HepG2 (cell line): ENCODE data around the gene CTSW. TPM values are rescaled to one million over a fixed set of nuclear protein-coding genes. Genes with fewer than 3 reads are reported as not detected.

Experiments used
- ELF1 ChIP-seq: sonication (generic); formaldehyde crosslinking; IDR thresholded peaks from 2 replicates; pipeline ENCODE4 v1.4.0; 2020; ENCODE audit warnings: missing genetic modification reagents
- EZH2 ChIP-seq: conservative IDR thresholded peaks from 2 replicates; pipeline ENCODE4 v1.6.1; 2012; ENCODE audit warnings: mild to moderate bottlenecking, low read depth, low read length, moderate library complexity
- HDAC1 ChIP-seq: sonication (generic); formaldehyde crosslinking; IDR thresholded peaks from 2 replicates; pipeline ENCODE4 v1.5.1; 2020; ENCODE audit warnings: mild to moderate bottlenecking, missing genetic modification reagents
- HNRNPUL1 ChIP-seq: fragments of 200-400 bp; formaldehyde crosslinking; IDR thresholded peaks from 2 replicates; pipeline ENCODE4 v1.6.1; 2017; ENCODE audit warnings: low read depth, mild to moderate bottlenecking, low read length, moderate library complexity
- MEIS1 ChIP-seq: sonication (generic); formaldehyde crosslinking; IDR thresholded peaks from 2 replicates; pipeline ENCODE4 v1.9.0; 2021; ENCODE audit warnings: mild to moderate bottlenecking, missing genetic modification reagents, moderate library complexity, borderline replicate concordance
- PAX8 ChIP-seq: sonication (generic); formaldehyde crosslinking; IDR thresholded peaks from 2 replicates; pipeline ENCODE4 v1.8.0; 2022; ENCODE audit warnings: mild to moderate bottlenecking, missing genetic modification reagents, borderline replicate concordance
- RFX5 ChIP-seq: IDR thresholded peaks from 2 replicates; pipeline ENCODE4 v1.6.1; 2011; ENCODE audit warnings: low read depth, low read length, improper control_type of control experiment
- YY1 ChIP-seq: IDR thresholded peaks from 2 replicates; pipeline ENCODE4 v1.6.1; 2011; ENCODE audit warnings: low read length, low read depth, moderate library complexity, mild to moderate bottlenecking; ENCODE audit not compliant: insufficient read depth, insufficient replicate concordance
- ZBTB20 ChIP-seq: sonication (generic); formaldehyde crosslinking; IDR thresholded peaks from 2 replicates; pipeline ENCODE4 v1.8.1; 2023; ENCODE audit warnings: missing genetic modification reagents, low read depth, mild to moderate bottlenecking, borderline replicate concordance
- ZNF430 ChIP-seq: sonication (generic); formaldehyde crosslinking; IDR thresholded peaks from 2 replicates; pipeline ENCODE4 v1.9.0; 2021; ENCODE audit warnings: mild to moderate bottlenecking, missing genetic modification reagents
- ZNF737 ChIP-seq: sonication (generic); formaldehyde crosslinking; IDR thresholded peaks from 2 replicates; pipeline ENCODE4 v1.5.0; 2020; ENCODE audit warnings: missing genetic modification reagents, mild to moderate bottlenecking, borderline replicate concordance
- ZNF761 ChIP-seq: sonication (generic); formaldehyde crosslinking; conservative IDR thresholded peaks from 2 replicates; pipeline ENCODE4 v1.4.0; 2020; ENCODE audit warnings: mild to moderate bottlenecking, missing genetic modification reagents
- ZNF766 ChIP-seq: sonication (generic); formaldehyde crosslinking; IDR thresholded peaks from 2 replicates; pipeline ENCODE4 v1.5.0; 2020; ENCODE audit warnings: missing genetic modification reagents, borderline replicate concordance
- polyA plus RNA-seq, 8 experiments: library from polyadenylated mRNA; depleted of rRNA in 3 of 8; stranded (reverse) in 7 of 8; unstranded in 1 of 8; fragments of >200 nt; fragmentation: Illumina TruSeq in 4 of 8; extraction: Trizol in 4 of 8; gene quantifications; 2 replicates each; pipeline versions ENCODE4 v1.2.1 to v1.2.3, GENCODE V29; 2011 to 2016; ENCODE audit warnings: low read depth in 4 of 8, missing spikeins in 1 of 8, mixed read lengths in 1 of 8; ENCODE audit not compliant: insufficient read depth in 1 of 8
- total RNA-seq, 5 experiments: library from RNA; depleted of rRNA; stranded (reverse); fragments of >200 nt; fragmentation: Illumina TruSeq; extraction: Trizol; gene quantifications; 2 replicates each; pipeline ENCODE4 v1.2.3, GENCODE V29; 2016; ENCODE audit warnings: low read depth in 1 of 5
- TF ChIP-seq, protein P1 (sequence below): sonication (generic); formaldehyde crosslinking; IDR thresholded peaks from 2 replicates; pipeline ENCODE4 v1.5.0; 2020; ENCODE audit warnings: mild to moderate bottlenecking, missing genetic modification reagents, moderate library complexity
- TF ChIP-seq, protein P2 (sequence below): IDR thresholded peaks from 2 replicates; pipeline ENCODE4 v1.4.0; 2020; ENCODE audit warnings: mild to moderate bottlenecking, missing genetic modification reagents
- TF ChIP-seq, protein P3 (sequence below): sonication (generic); formaldehyde crosslinking; conservative IDR thresholded peaks from 2 replicates; pipeline ENCODE4 v1.5.0; 2020; ENCODE audit warnings: missing genetic modification reagents
- TF ChIP-seq, protein P4 (sequence below): sonication (generic); formaldehyde crosslinking; IDR thresholded peaks from 2 replicates; pipeline ENCODE4 v1.5.1; 2020; ENCODE audit warnings: missing genetic modification reagents, mild to moderate bottlenecking, borderline replicate concordance
- TF ChIP-seq, protein P5 (sequence below): sonication (generic); formaldehyde crosslinking; IDR thresholded peaks from 2 replicates; pipeline ENCODE4 v1.4.0; 2020; ENCODE audit warnings: mild to moderate bottlenecking, missing genetic modification reagents

Gene CTSW
- total and polyA plus RNA-seq, 2 of the 13 experiments (the other 11 are each of a cell fraction or from before 2014, with no cell fraction given): 0.09 TPM; not detected in 1

DNA sequence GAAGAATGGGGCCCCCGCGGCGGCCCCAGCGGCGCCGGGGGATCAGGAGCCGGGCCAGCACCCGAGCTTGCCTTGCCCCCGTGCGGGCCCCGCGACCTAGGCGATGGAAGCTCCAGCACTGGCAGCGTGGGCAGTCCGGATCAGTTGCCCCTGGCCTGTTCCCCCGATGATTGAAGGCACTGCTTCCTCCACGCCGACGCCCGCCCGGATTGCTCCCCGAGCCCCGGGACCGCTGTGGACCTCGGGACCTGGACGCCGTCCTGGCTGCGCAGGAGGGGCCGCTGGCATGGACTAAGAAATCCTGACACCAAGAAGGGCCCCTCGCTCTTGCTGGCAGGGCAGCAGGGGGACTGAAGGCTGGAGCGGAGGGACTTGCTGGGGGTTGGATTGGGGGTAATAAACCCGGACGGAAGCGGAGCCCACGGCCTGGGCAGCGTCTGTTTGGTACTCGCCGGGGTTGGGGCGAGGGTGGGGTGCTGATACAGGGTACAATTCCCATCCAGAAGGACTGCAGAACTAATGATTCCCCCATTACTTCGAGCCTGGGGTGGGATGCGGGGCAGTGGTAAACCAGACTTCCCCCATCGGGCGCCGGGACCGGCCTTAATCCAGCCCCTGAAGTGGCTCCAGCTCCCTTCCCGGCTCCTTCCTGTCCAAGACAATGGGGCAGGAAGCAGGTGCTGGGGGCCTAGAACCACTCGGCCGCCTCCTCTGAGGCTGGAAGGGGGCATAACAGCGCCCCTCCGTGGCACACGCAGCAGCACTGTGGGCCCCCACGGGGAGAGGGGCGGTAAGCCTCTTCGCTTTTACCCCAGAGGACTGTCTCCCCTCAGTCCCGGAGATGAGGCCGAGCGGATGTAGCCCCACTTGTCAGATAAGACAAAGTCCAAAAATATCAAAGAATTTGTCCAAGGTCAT is 11.8 kb downstream of the CTSW start (continued):
- TF ChIP-seq MEIS1 (CRISPR knock-in tag) (peak; percentile 46; the same call in 1 of the 2 replicates), HDAC1 (CRISPR knock-in tag) (peak; percentile 62), RFX5 (no peak), EZH2 (no peak), ZBTB20 (CRISPR knock-in tag) (0 out of 2 replicates have a peak, but pooled peaks have one; percentile 24), ELF1 (peak; percentile 26; the same call in 1 of the 2 replicates), ZNF430 (CRISPR knock-in tag) (no peak), ZNF766 (CRISPR knock-in tag) (no peak), ZNF737 (CRISPR knock-in tag) (no peak), ZNF761 (CRISPR knock-in tag) (no peak), PAX8 (CRISPR knock-in tag) (no peak), HNRNPUL1 (no peak), YY1 (no peak)
- TF ChIP-seq, protein P1, sequence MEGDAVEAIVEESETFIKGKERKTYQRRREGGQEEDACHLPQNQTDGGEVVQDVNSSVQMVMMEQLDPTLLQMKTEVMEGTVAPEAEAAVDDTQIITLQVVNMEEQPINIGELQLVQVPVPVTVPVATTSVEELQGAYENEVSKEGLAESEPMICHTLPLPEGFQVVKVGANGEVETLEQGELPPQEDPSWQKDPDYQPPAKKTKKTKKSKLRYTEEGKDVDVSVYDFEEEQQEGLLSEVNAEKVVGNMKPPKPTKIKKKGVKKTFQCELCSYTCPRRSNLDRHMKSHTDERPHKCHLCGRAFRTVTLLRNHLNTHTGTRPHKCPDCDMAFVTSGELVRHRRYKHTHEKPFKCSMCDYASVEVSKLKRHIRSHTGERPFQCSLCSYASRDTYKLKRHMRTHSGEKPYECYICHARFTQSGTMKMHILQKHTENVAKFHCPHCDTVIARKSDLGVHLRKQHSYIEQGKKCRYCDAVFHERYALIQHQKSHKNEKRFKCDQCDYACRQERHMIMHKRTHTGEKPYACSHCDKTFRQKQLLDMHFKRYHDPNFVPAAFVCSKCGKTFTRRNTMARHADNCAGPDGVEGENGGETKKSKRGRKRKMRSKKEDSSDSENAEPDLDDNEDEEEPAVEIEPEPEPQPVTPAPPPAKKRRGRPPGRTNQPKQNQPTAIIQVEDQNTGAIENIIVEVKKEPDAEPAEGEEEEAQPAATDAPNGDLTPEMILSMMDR (CRISPR knock-in tag): peak; percentile 88
- TF ChIP-seq, protein P2, sequence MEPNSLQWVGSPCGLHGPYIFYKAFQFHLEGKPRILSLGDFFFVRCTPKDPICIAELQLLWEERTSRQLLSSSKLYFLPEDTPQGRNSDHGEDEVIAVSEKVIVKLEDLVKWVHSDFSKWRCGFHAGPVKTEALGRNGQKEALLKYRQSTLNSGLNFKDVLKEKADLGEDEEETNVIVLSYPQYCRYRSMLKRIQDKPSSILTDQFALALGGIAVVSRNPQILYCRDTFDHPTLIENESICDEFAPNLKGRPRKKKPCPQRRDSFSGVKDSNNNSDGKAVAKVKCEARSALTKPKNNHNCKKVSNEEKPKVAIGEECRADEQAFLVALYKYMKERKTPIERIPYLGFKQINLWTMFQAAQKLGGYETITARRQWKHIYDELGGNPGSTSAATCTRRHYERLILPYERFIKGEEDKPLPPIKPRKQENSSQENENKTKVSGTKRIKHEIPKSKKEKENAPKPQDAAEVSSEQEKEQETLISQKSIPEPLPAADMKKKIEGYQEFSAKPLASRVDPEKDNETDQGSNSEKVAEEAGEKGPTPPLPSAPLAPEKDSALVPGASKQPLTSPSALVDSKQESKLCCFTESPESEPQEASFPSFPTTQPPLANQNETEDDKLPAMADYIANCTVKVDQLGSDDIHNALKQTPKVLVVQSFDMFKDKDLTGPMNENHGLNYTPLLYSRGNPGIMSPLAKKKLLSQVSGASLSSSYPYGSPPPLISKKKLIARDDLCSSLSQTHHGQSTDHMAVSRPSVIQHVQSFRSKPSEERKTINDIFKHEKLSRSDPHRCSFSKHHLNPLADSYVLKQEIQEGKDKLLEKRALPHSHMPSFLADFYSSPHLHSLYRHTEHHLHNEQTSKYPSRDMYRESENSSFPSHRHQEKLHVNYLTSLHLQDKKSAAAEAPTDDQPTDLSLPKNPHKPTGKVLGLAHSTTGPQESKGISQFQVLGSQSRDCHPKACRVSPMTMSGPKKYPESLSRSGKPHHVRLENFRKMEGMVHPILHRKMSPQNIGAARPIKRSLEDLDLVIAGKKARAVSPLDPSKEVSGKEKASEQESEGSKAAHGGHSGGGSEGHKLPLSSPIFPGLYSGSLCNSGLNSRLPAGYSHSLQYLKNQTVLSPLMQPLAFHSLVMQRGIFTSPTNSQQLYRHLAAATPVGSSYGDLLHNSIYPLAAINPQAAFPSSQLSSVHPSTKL (CRISPR knock-in tag): peak; percentile 63
- TF ChIP-seq, protein P3, sequence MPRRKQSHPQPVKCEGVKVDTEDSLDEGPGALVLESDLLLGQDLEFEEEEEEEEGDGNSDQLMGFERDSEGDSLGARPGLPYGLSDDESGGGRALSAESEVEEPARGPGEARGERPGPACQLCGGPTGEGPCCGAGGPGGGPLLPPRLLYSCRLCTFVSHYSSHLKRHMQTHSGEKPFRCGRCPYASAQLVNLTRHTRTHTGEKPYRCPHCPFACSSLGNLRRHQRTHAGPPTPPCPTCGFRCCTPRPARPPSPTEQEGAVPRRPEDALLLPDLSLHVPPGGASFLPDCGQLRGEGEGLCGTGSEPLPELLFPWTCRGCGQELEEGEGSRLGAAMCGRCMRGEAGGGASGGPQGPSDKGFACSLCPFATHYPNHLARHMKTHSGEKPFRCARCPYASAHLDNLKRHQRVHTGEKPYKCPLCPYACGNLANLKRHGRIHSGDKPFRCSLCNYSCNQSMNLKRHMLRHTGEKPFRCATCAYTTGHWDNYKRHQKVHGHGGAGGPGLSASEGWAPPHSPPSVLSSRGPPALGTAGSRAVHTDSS (CRISPR knock-in tag): no peak
- TF ChIP-seq, protein P4, sequence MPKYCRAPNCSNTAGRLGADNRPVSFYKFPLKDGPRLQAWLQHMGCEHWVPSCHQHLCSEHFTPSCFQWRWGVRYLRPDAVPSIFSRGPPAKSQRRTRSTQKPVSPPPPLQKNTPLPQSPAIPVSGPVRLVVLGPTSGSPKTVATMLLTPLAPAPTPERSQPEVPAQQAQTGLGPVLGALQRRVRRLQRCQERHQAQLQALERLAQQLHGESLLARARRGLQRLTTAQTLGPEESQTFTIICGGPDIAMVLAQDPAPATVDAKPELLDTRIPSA (CRISPR knock-in tag): peak; percentile 76
- TF ChIP-seq, protein P5, sequence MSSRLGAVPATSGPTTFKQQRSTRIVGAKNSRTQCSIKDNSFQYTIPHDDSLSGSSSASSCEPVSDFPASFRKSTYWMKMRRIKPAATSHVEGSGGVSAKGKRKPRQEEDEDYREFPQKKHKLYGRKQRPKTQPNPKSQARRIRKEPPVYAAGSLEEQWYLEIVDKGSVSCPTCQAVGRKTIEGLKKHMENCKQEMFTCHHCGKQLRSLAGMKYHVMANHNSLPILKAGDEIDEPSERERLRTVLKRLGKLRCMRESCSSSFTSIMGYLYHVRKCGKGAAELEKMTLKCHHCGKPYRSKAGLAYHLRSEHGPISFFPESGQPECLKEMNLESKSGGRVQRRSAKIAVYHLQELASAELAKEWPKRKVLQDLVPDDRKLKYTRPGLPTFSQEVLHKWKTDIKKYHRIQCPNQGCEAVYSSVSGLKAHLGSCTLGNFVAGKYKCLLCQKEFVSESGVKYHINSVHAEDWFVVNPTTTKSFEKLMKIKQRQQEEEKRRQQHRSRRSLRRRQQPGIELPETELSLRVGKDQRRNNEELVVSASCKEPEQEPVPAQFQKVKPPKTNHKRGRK (CRISPR knock-in tag): no peak
